ENCODE data around the gene REEP3.
A peak's percentile ranks its signal among the peaks of the same experiment; 100 is the strongest.

Gene REEP3

DNA sequence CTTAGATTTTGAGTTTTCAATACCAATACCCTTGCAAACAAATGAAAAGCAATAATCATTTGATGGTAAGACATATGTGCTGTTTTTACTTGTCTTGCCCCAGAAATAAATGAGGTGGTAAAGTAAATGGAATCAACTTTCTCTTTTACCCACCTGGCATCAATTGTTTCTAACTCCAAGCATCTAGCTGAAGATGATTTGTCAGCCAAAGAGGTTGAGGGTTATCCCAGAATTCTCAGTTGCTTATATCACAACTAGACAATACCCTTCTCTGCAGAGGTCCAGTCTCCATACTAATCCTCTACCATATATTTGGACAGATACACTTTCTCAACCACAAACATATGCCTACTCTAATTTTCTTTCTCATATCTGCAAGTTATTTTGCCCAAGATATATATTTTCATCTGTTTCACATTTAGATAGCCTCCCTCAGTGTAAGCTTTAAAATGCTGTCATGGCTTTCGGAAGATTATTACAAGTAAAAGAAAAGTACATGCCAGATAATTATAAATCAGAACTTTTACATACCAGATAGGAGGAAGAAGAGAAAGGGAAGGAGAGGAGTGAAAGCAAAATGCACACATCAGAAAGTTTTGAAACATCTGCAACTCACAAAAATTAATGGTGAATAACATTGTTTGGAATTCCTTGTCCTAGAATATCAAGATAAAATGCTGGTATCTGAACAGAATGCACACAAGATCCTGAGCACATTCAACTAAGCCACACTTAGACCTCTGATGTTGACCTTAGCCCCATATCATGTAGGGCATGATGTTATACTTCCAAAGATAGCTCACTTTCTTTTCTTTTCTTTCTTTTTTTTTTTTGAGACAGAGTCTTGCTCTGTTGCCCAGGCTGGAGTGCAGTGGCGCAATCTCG, 146.6 kb downstream of the REEP3 start:
- TF ChIP-seq, protein P1, sequence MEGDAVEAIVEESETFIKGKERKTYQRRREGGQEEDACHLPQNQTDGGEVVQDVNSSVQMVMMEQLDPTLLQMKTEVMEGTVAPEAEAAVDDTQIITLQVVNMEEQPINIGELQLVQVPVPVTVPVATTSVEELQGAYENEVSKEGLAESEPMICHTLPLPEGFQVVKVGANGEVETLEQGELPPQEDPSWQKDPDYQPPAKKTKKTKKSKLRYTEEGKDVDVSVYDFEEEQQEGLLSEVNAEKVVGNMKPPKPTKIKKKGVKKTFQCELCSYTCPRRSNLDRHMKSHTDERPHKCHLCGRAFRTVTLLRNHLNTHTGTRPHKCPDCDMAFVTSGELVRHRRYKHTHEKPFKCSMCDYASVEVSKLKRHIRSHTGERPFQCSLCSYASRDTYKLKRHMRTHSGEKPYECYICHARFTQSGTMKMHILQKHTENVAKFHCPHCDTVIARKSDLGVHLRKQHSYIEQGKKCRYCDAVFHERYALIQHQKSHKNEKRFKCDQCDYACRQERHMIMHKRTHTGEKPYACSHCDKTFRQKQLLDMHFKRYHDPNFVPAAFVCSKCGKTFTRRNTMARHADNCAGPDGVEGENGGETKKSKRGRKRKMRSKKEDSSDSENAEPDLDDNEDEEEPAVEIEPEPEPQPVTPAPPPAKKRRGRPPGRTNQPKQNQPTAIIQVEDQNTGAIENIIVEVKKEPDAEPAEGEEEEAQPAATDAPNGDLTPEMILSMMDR (conservative IDR thresholded peaks at IDR 0.05; ENCODE audit: control insufficient read depth, insufficient read depth, low read depth, low read length): no peak
- H3K4me3 ChIP-seq (ENCODE audit: control insufficient read depth, low read depth, low read length): no peak overlapping the region
- DNase-seq (ENCODE audit: low read depth): peak; percentile 58

DNA sequence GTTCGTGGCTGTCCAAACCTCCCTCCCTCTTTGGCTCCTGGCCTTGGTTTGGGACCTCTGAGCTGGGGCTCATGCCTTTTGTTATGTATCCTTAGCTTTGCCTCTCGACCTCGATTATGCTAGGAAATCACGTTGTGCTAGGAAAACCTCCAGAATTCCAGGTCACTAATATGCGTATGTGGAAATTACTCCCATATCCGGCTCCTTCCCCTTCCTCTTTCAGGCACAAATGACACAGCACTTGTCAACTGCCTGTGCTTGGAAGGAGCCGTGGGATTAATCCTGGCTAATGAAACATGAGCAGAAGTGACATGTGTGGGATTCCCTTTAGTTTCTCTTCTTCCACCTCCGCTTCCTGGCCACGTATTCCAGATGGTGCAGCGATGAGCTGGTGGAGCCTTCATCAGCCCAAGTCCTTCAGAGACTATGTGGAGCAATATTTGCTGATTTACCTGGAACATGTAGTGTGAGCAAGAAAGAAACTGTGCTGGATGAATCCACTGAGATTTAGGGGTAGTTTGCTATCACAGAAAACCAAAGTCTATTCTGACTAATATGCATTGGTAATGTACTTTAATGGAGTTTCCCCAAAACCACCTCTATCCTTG, 149.2 kb downstream of the REEP3 start:
- H3K4me3 ChIP-seq (ENCODE audit: control insufficient read depth, low read depth, low read length): no peak overlapping the region
- peak; percentile 91 for DNase-seq (ENCODE audit: low read depth)
- TF ChIP-seq, protein P1 (conservative IDR thresholded peaks at IDR 0.05; ENCODE audit: control insufficient read depth, insufficient read depth, low read depth, low read length): no peak

DNA sequence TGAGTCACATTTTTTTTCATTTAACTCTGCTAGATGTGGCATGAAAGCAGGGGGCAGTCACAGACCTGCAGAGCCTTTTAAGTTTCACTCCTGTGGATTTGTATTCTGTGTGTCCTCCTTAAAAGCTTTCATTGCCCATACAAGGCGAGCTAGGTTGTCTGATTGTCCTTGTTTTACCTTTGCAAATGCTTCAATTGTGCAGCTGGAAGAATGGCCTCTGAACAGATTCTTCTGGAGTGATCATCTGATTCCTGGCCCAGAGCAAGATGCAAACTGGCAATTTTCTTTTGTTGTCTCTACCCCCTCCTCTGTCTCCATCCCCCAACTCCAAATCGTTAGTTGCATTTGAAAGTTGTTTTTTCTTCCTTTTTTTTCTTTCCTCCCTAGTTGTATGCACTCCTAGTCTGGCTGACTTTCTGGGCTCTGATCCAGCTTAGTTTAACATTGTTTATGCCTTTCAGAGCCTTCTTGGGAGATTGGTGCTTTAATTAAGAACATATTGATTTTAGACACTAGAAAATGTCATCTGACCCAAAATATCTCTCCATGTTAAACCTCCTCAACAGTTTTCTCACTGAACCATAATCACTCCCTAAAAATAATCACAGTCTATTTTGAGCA, 150.2 kb downstream of the REEP3 start:
- peak; percentile 95 for DNase-seq (ENCODE audit: low read depth)
- TF ChIP-seq, protein P1 (conservative IDR thresholded peaks at IDR 0.05; ENCODE audit: control insufficient read depth, insufficient read depth, low read depth, low read length): no peak
- no peak overlapping the region for H3K4me3 ChIP-seq (ENCODE audit: control insufficient read depth, low read depth, low read length)

DNA sequence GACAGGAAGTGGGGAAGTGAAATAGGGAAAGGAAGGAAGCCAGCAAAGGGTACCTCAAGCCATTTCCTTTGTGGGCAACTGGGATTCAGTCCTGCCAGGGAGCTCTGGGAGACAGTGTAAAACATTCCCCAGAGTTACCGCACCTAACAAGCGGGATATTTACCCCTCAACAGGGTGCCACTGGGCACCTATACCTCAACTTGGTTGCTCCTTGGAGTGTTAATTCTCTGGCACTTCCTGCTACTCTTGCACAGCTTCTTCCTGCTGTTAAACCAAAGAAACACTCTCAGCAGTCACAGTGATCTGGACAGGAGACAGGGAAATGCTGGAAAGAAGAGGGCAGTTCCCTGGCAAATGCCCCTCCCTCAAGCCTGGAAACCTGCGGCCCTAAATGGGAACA, 151.3 kb downstream of the REEP3 start:
- no peak for DNase-seq (ENCODE audit: low read depth)
- no peak overlapping the region for H3K4me3 ChIP-seq (ENCODE audit: control insufficient read depth, low read depth, low read length)
- TF ChIP-seq, protein P1 (conservative IDR thresholded peaks at IDR 0.05; ENCODE audit: control insufficient read depth, insufficient read depth, low read depth, low read length): no peak

DNA sequence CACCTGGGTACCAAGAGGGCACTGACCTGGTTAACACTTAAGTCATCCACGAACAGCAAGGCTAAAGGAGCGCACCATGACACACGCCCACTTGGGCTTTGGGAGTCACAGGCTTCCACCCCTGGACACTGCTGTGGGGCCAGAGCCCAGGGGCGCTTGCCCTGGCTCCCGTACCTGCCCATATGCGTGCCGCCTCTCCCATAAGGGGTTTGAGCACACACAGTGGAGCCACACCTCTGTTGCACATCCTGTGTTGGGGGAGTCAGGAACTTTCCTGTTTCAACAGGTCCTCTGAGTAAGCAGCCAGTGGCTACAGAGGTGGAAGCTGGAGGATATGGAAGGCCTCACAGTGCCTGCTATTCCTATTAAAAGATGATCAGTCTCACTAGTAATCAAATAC, 152.0 kb downstream of the REEP3 start:
- H3K4me3 ChIP-seq (ENCODE audit: control insufficient read depth, low read depth, low read length): no peak overlapping the region
- TF ChIP-seq, protein P1 (conservative IDR thresholded peaks at IDR 0.05; ENCODE audit: control insufficient read depth, insufficient read depth, low read depth, low read length): no peak
- no peak for DNase-seq (ENCODE audit: low read depth)

DNA sequence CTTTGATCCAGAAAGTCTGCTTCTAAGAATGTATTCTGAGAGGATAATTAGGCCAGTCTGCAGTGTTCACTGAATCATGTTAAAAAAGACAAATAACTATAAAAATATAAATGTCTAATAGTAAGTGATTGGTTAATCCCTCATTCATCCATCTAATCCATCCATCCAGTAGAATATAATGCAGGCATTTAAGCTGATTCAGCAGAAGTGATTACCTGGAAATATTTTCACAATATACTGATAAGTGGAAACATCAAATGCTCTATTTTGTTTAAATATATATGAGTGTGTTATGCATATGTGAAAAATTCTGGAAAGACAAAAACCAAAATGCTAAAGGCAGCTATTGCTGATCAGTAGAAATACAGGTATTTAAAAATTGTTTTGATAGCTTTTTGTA, 152.6 kb downstream of the REEP3 start:
- TF ChIP-seq, protein P1 (conservative IDR thresholded peaks at IDR 0.05; ENCODE audit: control insufficient read depth, insufficient read depth, low read depth, low read length): no peak
- DNase-seq (ENCODE audit: low read depth): no peak
- H3K4me3 ChIP-seq (ENCODE audit: control insufficient read depth, low read depth, low read length): no peak overlapping the region
